Cerebellar cortex (tissue), 1 donor: ENCODE results near the gene APBB2.
"Not testable (repeated sequence)": the region's sequence is repeated elsewhere in the genome, so short reads cannot be mapped to it uniquely, and the experiment has no call there.

ENCODE experiments used
- DNase-seq: peaks from one replicate; pipeline ENCODE4 v3.0.0-alpha.2; 2015; ENCODE audit warnings: low spot score

The APBB2 gene

GRCh38 chr4:41060352-41061334 is 153.7 kb downstream of the APBB2 start:
- DNase-seq: no peak

- DNase-seq: not testable (repeated sequence)
These were observed 154.9 kb downstream of the APBB2 start for GRCh38 chr4:41059411-41059810.

- DNase-seq: no peak
These were observed 155.9 kb downstream of the APBB2 start for GRCh38 chr4:41058426-41058825.

GRCh38 chr4:41057467-41057866 is 156.9 kb downstream of the APBB2 start:
- no peak for DNase-seq

- no peak for DNase-seq
These were observed 162.1 kb downstream of the APBB2 start for GRCh38 chr4:41052287-41052686.

GRCh38 chr4:41050880-41051775 is 163.2 kb downstream of the APBB2 start:
- DNase-seq: no peak

GRCh38 chr4:41050116-41050515 is 164.2 kb downstream of the APBB2 start:
- DNase-seq: no peak

- not testable (repeated sequence) for DNase-seq
These were observed 165.2 kb downstream of the APBB2 start for GRCh38 chr4:41049176-41049575.

- no peak for DNase-seq
These were observed 169.6 kb downstream of the APBB2 start for GRCh38 chr4:41044791-41045190.

- no peak for DNase-seq
These were observed 170.2 kb downstream of the APBB2 start for GRCh38 chr4:41044165-41044564.

GRCh38 chr4:41043465-41043864 is 170.9 kb downstream of the APBB2 start:
- DNase-seq: no peak

GRCh38 chr4:41041551-41041950 is 172.8 kb downstream of the APBB2 start:
- DNase-seq: no peak

- DNase-seq: no peak
These were observed 175.0 kb downstream of the APBB2 start for GRCh38 chr4:41039317-41039716.

GRCh38 chr4:41038304-41038703 is 176.0 kb downstream of the APBB2 start:
- DNase-seq: no peak

GRCh38 chr4:41029098-41029497 is 185.2 kb downstream of the APBB2 start:
- DNase-seq: no peak

GRCh38 chr4:41028392-41029076 is 185.8 kb downstream of the APBB2 start:
- no peak for DNase-seq

GRCh38 chr4:41026971-41027370 is 187.4 kb downstream of the APBB2 start:
- no peak for DNase-seq

GRCh38 chr4:41025824-41026223 is 188.5 kb downstream of the APBB2 start:
- no peak for DNase-seq

GRCh38 chr4:41024556-41025491 is 189.5 kb downstream of the APBB2 start:
- DNase-seq: no peak

GRCh38 chr4:41022116-41022515 is 192.2 kb downstream of the APBB2 start:
- no peak for DNase-seq
